GM13976 (cell line): ENCODE data around the gene ORAI1.

Experiments used
- DNase-seq: peaks from one replicate; pipeline ENCODE4 v3.0.0; 2012; ENCODE audit warnings: low spot score
- CTCF ChIP-seq: IDR thresholded peaks from 2 replicates; pipeline ENCODE4 v1.5.1; 2012; ENCODE audit warnings: borderline replicate concordance, mild to moderate bottlenecking; ENCODE audit not compliant: insufficient read depth; ENCODE audit errors: extremely low read depth, missing control alignments, control extremely low read depth
- in situ Hi-C: fragments of 300-500 bp; cut with MboI; formaldehyde crosslinking; loops from one replicate; pipeline ENCODE4 v1.12.0; 2022; ENCODE audit warnings: low sequenced_read_pairs, mixed read lengths, inconsistent platforms; ENCODE audit not compliant: unreplicated experiment

The ORAI1 gene

GRCh38 chr12:121648458-121649028, 22.2 kb downstream of the ORAI1 start:
- no peak for TF ChIP-seq CTCF
- in situ Hi-C loops, result no loop called here
- DNase-seq, result no peak

DNA sequence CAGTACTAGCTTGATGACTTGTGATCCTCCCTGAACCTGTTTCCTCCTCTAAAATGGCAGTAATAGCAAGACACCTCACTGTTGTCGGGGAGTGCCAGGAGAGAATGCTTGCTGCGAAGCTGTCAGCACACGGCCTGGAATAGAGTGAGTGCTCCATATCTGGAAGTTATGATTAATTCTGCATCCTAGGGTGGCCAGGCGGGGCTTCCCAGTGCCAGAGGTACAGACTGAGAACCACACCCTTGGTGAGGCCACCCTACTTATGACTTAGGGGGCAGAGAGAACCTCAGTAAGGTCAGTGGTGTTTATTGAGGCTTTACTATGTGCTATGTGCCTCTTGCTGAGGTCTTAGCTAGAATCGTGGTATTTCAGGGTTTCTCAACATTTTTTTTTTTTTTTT, 23.0 kb downstream of the ORAI1 start:
- DNase-seq, result no peak
- in situ Hi-C loops, result no loop called here
- no peak for TF ChIP-seq CTCF

- no peak for DNase-seq
- in situ Hi-C loops, result no loop called here
- no peak for TF ChIP-seq CTCF
Measured at GRCh38 chr12:121649819-121650353, 23.6 kb downstream of the ORAI1 start.

DNA sequence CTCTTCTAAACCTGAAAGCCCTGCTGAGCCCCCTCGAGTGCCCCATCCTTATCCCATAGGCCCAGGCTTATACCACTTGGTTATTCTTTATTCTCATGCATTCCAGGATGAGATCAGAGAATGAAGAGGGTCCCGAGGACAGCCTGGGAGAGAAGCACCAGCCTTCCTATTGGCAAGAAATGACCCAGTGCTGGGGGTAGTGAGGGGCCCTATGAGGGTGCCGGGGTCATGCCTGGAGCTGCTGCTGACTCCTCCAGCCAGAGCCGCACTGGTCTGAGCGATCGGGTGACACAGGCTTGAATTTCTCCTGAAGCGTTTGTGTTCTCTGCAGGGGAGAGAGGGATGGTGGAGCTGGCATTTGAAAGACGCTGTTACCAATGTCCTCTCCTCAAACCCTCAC, 25.0 kb downstream of the ORAI1 start:
- TF ChIP-seq CTCF, result no peak
- in situ Hi-C loops, result no loop called here
- DNase-seq, result no peak

DNA sequence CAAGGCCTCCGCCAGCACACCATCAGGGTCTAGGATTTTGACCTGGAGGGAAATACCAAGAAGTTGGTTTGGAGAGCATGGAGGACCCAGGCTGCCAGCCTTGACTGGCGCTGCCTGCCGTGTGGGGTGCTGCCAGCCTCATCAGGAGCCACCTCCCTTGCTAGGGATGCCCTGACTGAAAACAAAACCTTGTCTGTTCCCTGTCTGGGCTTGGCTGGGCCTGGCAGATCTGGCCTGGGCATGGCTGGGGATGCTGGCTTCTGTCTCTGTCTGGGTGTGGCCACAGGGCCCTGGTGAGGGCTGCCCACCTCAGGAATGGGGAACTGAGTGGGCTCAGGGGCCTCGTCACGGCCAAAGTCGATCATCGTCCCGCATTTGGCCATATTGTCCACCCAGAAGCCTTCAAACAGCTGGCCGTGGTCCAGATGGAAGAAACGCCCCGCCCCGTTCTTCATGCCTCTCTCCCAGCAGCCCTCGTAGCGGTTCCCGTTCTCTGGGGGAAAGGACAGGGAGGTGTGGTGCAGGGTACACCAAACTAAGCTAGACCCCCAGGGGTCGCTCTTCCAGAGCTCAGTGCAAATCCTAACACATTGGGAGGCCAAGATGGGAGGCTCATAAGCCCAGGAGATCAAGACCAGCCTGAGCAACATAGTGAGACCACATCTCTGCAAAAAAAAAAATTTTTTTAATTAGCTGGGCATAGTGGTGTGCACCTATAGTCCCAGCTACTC, 26.6 kb downstream of the ORAI1 start:
- in situ Hi-C loops, result no loop called here
- no peak for TF ChIP-seq CTCF
- no peak for DNase-seq

DNA sequence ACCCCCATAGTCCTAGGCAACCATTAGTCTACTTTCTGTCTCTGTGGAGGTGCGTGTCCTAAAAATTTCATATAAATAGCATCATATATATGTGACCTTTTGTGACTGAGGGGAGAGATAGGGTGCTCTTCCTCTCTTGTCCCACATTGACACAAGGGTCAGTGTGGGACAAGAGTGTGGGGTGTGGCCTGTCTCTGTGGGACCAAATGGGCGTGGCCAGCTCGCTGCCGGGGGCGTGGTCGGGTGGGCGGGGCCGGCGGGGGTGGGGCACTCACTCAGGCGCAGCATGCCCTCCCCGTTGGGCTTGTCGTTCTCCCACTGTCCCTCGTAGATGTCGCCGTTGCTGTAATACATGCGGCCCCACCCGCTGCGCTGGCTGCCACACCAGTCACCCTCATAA, 27.7 kb downstream of the ORAI1 start:
- no peak for TF ChIP-seq CTCF
- DNase-seq, result no peak

DNA sequence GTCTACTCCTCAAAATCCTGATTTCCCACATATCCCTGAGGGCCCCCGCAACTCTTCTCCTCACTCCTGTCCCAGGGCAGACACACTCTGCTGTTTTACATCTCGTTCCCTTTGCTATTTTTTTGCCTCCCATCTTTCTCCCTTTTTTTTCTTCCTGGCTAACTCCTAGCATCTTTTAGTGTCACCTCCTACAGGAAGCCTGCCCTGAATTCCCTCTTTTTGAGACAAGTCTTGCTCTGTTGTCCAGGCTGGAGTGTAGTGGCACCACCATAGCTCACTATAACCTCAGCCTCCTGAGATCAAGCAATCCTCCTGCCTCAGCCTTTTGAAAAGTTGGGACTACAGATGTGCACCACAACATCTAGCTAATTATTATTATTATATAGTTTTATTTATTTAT, 29.8 kb downstream of the ORAI1 start:
- in situ Hi-C loops, result no loop called here
- DNase-seq, result no peak
- no peak for TF ChIP-seq CTCF

More for the DNA sequence above, 27.7 kb downstream of the ORAI1 start:
- in situ Hi-C loops, result no loop called here
